Fibroblast of lung (primary cell): ENCODE results near the gene IGLL1. TPM values are rescaled to one million over a fixed set of nuclear protein-coding genes. Genes with fewer than 3 reads are reported as not detected.

Experiments used
- DNase-seq, 2 donors: peaks; one replicate each; pipeline versions ENCODE4 v3.0.0 to v3.0.0-alpha.2; 2010; ENCODE audit warnings: low read depth in 2 of 2
- H2AFZ ChIP-seq: 2 replicates; pipeline ENCODE4 v1.5.1; 2012; ENCODE audit warnings: low read length, control low read depth, inconsistent platforms
- H3K27ac ChIP-seq: 2 replicates; pipeline ENCODE4 v1.5.1; 2011; ENCODE audit warnings: low read length, control low read depth; ENCODE audit not compliant: insufficient read depth
- H3K27me3 ChIP-seq: 2 replicates; pipeline ENCODE4 v1.5.1; 2011; ENCODE audit warnings: mild to moderate bottlenecking, low read length; ENCODE audit not compliant: control insufficient read depth, insufficient read depth
- H3K36me3 ChIP-seq: 2 replicates; pipeline ENCODE4 v1.5.1; 2011; ENCODE audit warnings: low read length; ENCODE audit not compliant: control insufficient read depth, insufficient read depth
- H3K4me1 ChIP-seq: 2 replicates; pipeline ENCODE4 v1.5.1; 2011; ENCODE audit warnings: low read length; ENCODE audit not compliant: control insufficient read depth, insufficient read depth; ENCODE audit errors: extremely low read depth
- H3K4me2 ChIP-seq: 2 replicates; pipeline ENCODE4 v1.5.1; 2011; ENCODE audit warnings: low read length, control low read depth; ENCODE audit not compliant: insufficient read depth; ENCODE audit errors: extremely low read depth
- H3K4me3 ChIP-seq, 4 experiments: fragments of 200-600 bp in 1 of 4; sonication (generic) in 1 of 4; replicated peaks in 1 of 4; 2 replicates each; pipeline ENCODE4 v1.5.1; 2011 to 2016; ENCODE audit warnings: low read length in 4 of 4, low read depth in 3 of 4, mild to moderate bottlenecking in 3 of 4, control low read depth in 2 of 4, inconsistent platforms in 1 of 4, mixed read lengths in 1 of 4; ENCODE audit not compliant: insufficient read depth in 1 of 4; ENCODE audit errors: control extremely low read depth in 1 of 4
- H3K79me2 ChIP-seq: 2 replicates; pipeline ENCODE4 v1.5.1; 2012; ENCODE audit warnings: mild to moderate bottlenecking, low read length, inconsistent platforms; ENCODE audit not compliant: control insufficient read depth, insufficient read depth
- H3K9ac ChIP-seq: 2 replicates; pipeline ENCODE4 v1.5.1; 2011; ENCODE audit warnings: mild to moderate bottlenecking, low read length, control low read depth; ENCODE audit not compliant: insufficient read depth
- H3K9me3 ChIP-seq: 2 replicates; pipeline ENCODE4 v1.5.1; 2012; ENCODE audit warnings: low read depth, low read length; ENCODE audit not compliant: control insufficient read depth, insufficient read depth
- H4K20me1 ChIP-seq: 2 replicates; pipeline ENCODE4 v1.5.1; 2011; ENCODE audit warnings: low read length; ENCODE audit not compliant: control insufficient read depth, insufficient read depth; ENCODE audit errors: extremely low read depth
- EZH2 ChIP-seq: IDR thresholded peaks from 2 replicates; pipeline ENCODE4 v1.5.1; 2012; ENCODE audit warnings: low read length, control low read depth, mild to moderate bottlenecking; ENCODE audit errors: missing control alignments
- polyA plus RNA-seq, 2 donors: library from polyadenylated mRNA; depleted of rRNA in 1 of 2; stranded (reverse) in 1 of 2; unstranded in 1 of 2; fragments of >200 nt; gene quantifications; 2 replicates each; pipeline ENCODE4 v1.2.1, GENCODE V29; 2011 to 2012; ENCODE audit warnings: missing spikeins in 1 of 2
- total RNA-seq: library from RNA; depleted of rRNA; stranded (reverse); fragments of >200 nt; gene quantifications from 2 replicates; pipeline ENCODE4 v1.2.1, GENCODE V29; 2014
- TF ChIP-seq, protein P1 (sequence below), 2 donors: IDR thresholded peaks in 1 of 2; conservative IDR thresholded peaks in 1 of 2; 1 replicate in 1 of 2; 2 replicates in 1 of 2; pipeline ENCODE4 v1.5.1; 2011 to 2012; ENCODE audit warnings: low read length in 2 of 2, control low read depth in 1 of 2, inconsistent platforms in 1 of 2, low read depth in 1 of 2, mild to moderate bottlenecking in 1 of 2

Gene IGLL1
- total and polyA plus RNA-seq, 2 donors (not counting 1 experiment from before 2014, with no cell fraction given) = not detected

DNA sequence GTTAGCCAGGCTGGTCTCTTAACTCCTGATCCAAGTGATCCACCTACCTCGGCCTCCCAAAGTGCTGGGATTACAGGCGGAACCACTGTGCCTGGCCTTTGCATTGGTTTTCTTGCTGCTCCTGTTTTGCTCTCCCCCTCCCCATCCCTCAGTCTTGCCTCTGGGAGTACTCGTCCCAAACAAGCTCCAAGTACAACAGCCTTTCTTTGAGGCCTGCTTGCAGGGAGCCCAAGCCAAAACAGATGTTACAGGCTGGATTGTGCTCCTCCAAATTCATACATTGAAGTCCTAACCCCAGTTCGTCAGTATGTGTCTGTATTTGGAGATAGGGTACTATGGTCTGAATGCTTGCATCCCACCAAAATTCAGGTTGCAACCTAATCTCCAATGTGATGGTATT lies 8.6 kb downstream of the IGLL1 start:
- H3K36me3 ChIP-seq = no peaks in the 10 kb centered on the region
- no peak for TF ChIP-seq EZH2
- TF ChIP-seq, protein P1, sequence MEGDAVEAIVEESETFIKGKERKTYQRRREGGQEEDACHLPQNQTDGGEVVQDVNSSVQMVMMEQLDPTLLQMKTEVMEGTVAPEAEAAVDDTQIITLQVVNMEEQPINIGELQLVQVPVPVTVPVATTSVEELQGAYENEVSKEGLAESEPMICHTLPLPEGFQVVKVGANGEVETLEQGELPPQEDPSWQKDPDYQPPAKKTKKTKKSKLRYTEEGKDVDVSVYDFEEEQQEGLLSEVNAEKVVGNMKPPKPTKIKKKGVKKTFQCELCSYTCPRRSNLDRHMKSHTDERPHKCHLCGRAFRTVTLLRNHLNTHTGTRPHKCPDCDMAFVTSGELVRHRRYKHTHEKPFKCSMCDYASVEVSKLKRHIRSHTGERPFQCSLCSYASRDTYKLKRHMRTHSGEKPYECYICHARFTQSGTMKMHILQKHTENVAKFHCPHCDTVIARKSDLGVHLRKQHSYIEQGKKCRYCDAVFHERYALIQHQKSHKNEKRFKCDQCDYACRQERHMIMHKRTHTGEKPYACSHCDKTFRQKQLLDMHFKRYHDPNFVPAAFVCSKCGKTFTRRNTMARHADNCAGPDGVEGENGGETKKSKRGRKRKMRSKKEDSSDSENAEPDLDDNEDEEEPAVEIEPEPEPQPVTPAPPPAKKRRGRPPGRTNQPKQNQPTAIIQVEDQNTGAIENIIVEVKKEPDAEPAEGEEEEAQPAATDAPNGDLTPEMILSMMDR (conservative IDR thresholded peaks at IDR 0.05 in 1 of 2, IDR thresholded peaks at IDR 0.05 in 1 of 2; ENCODE audit: low read depth in 1 of 2, low read length in 2 of 2) = no peak
- DNase-seq = no peak
- no peaks in the 10 kb centered on the region for H3K79me2 ChIP-seq
- no peak overlapping the region for H3K27ac ChIP-seq
- H3K4me1 ChIP-seq = no peaks in the 10 kb centered on the region
- no peak overlapping the region for H3K4me2 ChIP-seq
- H3K9me3 ChIP-seq = no peaks in the 10 kb centered on the region
- H3K9ac ChIP-seq = no peak overlapping the region
- no peak overlapping the region for H3K4me3 ChIP-seq
- H2AFZ ChIP-seq = no peak overlapping the region
- no peaks in the 10 kb centered on the region for H4K20me1 ChIP-seq
- H3K27me3 ChIP-seq = peaks cover 2% of the 10 kb centered on the region

DNA sequence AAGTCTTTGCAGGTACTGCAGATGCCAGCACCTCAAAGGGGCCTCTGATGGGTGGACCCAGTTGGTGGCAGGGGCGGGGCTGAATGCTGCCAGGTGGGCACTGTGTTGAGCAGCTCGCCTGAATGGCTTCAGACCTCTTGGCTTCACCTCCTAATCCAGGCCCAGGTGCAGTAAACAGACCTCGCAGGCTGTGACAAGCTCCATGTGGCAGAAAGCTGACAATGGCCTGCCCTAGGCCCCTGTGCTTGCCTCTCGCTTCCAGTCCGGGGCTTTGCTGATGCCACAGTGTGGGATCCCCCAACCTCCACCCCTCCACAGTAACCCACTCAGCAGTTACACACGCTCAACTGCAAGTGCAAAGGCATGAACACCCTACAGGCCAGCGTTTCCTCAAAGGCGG lies 9.4 kb downstream of the IGLL1 start:
- no peaks in the 10 kb centered on the region for H3K79me2 ChIP-seq
- H3K9ac ChIP-seq = no peak overlapping the region
- H3K27me3 ChIP-seq = peaks cover 5% of the 10 kb centered on the region
- H3K4me3 ChIP-seq = no peak overlapping the region
- H4K20me1 ChIP-seq = no peaks in the 10 kb centered on the region
- H3K4me2 ChIP-seq = no peak overlapping the region
- H3K36me3 ChIP-seq = no peaks in the 10 kb centered on the region
- DNase-seq = no peak
- H3K9me3 ChIP-seq = no peaks in the 10 kb centered on the region
- no peaks in the 10 kb centered on the region for H3K4me1 ChIP-seq
- H3K27ac ChIP-seq = no peak overlapping the region
- TF ChIP-seq, protein P1 (conservative IDR thresholded peaks at IDR 0.05 in 1 of 2, IDR thresholded peaks at IDR 0.05 in 1 of 2; ENCODE audit: low read depth in 1 of 2, low read length in 2 of 2) = no peak
- TF ChIP-seq EZH2 = no peak
- no peak overlapping the region for H2AFZ ChIP-seq

DNA sequence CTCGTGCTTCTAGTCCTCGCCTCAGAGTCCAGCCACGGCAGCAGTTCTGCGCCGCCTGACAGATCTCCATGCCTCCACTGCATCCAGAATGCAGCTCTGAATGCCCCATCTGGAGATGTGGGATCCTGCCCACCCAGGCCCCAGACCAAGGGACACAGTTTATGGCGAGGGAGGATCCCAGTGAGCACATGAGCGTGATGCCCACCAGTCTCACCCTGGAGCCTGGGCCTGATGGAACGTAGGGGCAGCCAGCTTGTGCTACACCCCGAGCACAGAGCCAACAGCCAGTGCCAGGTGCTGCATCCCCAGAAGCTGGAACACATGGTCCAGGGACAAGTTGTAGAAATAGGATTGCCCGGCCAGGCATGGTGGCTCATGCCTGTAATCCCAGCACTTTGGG lies 10.4 kb downstream of the IGLL1 start:
- H3K9ac ChIP-seq = no peak overlapping the region
- no peak overlapping the region for H3K4me2 ChIP-seq
- no peak for DNase-seq
- H3K36me3 ChIP-seq = no peaks in the 10 kb centered on the region
- H2AFZ ChIP-seq = no peak overlapping the region
- H4K20me1 ChIP-seq = no peaks in the 10 kb centered on the region
- H3K27me3 ChIP-seq = peaks cover 11% of the 10 kb centered on the region
- no peak overlapping the region for H3K27ac ChIP-seq
- H3K4me3 ChIP-seq = no peak overlapping the region
- no peaks in the 10 kb centered on the region for H3K79me2 ChIP-seq
- no peaks in the 10 kb centered on the region for H3K9me3 ChIP-seq
- no peak for TF ChIP-seq EZH2
- H3K4me1 ChIP-seq = no peaks in the 10 kb centered on the region
